H9 (cell line): ENCODE data around the gene TBL1X. TPM values are rescaled to one million over a fixed set of nuclear protein-coding genes. Genes with fewer than 3 reads are reported as not detected.

Source experiments
- DNase-seq: peaks from one replicate; pipeline ENCODE4 v3.0.0-alpha.2; 2017
- H2AFZ ChIP-seq: one replicate; pipeline ENCODE4 v1.6.1; 2013; ENCODE audit warnings: mild to moderate bottlenecking, low read length, control low read depth, moderate library complexity
- H2AK5ac ChIP-seq: 2 replicates; pipeline ENCODE4 v1.6.1; 2013; ENCODE audit warnings: low read length, control low read depth, mixed read lengths; ENCODE audit not compliant: insufficient read length
- H2BK120ac ChIP-seq: one replicate; pipeline ENCODE4 v1.6.1; 2013; ENCODE audit warnings: low read depth, mild to moderate bottlenecking, low read length, control low read depth, inconsistent platforms; ENCODE audit not compliant: poor library complexity, severe bottlenecking
- H2BK12ac ChIP-seq: 2 replicates; pipeline ENCODE4 v1.6.1; 2013; ENCODE audit warnings: low read length, control low read depth, mixed read lengths, low read depth; ENCODE audit not compliant: insufficient read length
- H2BK15ac ChIP-seq: 2 replicates; pipeline ENCODE4 v1.6.1; 2013; ENCODE audit warnings: low read depth, low read length, control low read depth
- H2BK20ac ChIP-seq: one replicate; pipeline ENCODE4 v1.6.1; 2013; ENCODE audit warnings: low read depth, mild to moderate bottlenecking, low read length, control low read depth, inconsistent platforms; ENCODE audit not compliant: poor library complexity, severe bottlenecking
- H2BK5ac ChIP-seq: 2 replicates; pipeline ENCODE4 v1.6.1; 2013; ENCODE audit warnings: low read length, control low read depth, mixed read lengths; ENCODE audit not compliant: insufficient read length
- H3K14ac ChIP-seq: 2 replicates; pipeline ENCODE4 v1.6.1; 2013; ENCODE audit warnings: low read length, control low read depth; ENCODE audit not compliant: insufficient read depth
- H3K18ac ChIP-seq: 2 replicates; pipeline ENCODE4 v1.6.1; 2013; ENCODE audit warnings: low read depth, mild to moderate bottlenecking, mixed read lengths, low read length, control low read depth; ENCODE audit not compliant: insufficient read length
- H3K23ac ChIP-seq: 2 replicates; pipeline ENCODE4 v1.6.1; 2013; ENCODE audit warnings: low read length, control low read depth, mixed read lengths, low read depth; ENCODE audit not compliant: insufficient read length
- H3K23me2 ChIP-seq: 2 replicates; pipeline ENCODE4 v1.6.1; 2013; ENCODE audit warnings: low read depth, mild to moderate bottlenecking, mixed read lengths, low read length, control low read depth; ENCODE audit not compliant: insufficient read length, poor library complexity, severe bottlenecking
- H3K27ac ChIP-seq: 2 replicates; pipeline ENCODE4 v1.5.1; 2013; ENCODE audit warnings: low read length, control low read depth, mixed read lengths, low read depth; ENCODE audit not compliant: insufficient read length
- H3K27me3 ChIP-seq: 2 replicates; pipeline ENCODE4 v1.6.1; 2013; ENCODE audit warnings: low read length, control low read depth, inconsistent platforms; ENCODE audit not compliant: insufficient read depth
- H3K4ac ChIP-seq: 2 replicates; pipeline ENCODE4 v1.6.1; 2013; ENCODE audit warnings: low read depth, mild to moderate bottlenecking, control low read depth, inconsistent platforms, low read length, moderate library complexity
- H3K4me1 ChIP-seq: 2 replicates; pipeline ENCODE4 v1.6.1; 2013; ENCODE audit warnings: low read length, control low read depth, inconsistent platforms; ENCODE audit not compliant: insufficient read depth
- H3K4me2 ChIP-seq: 2 replicates; pipeline ENCODE4 v1.6.1; 2013; ENCODE audit warnings: low read length, control low read depth, mixed read lengths; ENCODE audit not compliant: insufficient read length, insufficient read depth
- H3K56ac ChIP-seq: 2 replicates; pipeline ENCODE4 v1.6.1; 2013; ENCODE audit warnings: low read depth, mild to moderate bottlenecking, mixed read lengths, low read length, control low read depth; ENCODE audit not compliant: insufficient read length
- H3K79me1 ChIP-seq: 2 replicates; pipeline ENCODE4 v1.6.1; 2013; ENCODE audit warnings: low read depth, mild to moderate bottlenecking, moderate library complexity, low read length, control low read depth, inconsistent platforms; ENCODE audit not compliant: insufficient read depth, poor library complexity, severe bottlenecking
- H3K79me2 ChIP-seq: 2 replicates; pipeline ENCODE4 v1.6.1; 2013; ENCODE audit warnings: low read length, control low read depth, inconsistent platforms; ENCODE audit not compliant: insufficient read depth
- H3K9ac ChIP-seq: 2 replicates; pipeline ENCODE4 v1.6.1; 2013; ENCODE audit warnings: low read length, control low read depth, mixed read lengths; ENCODE audit not compliant: insufficient read length; ENCODE audit errors: extremely low read depth
- H3K9me3 ChIP-seq: one replicate; pipeline ENCODE4 v1.6.1; 2013; ENCODE audit warnings: low read depth, low read length, inconsistent platforms; ENCODE audit not compliant: control insufficient read depth
- H3T11ph ChIP-seq: one replicate; pipeline ENCODE4 v1.6.1; 2013; ENCODE audit warnings: mild to moderate bottlenecking, low read length, control low read depth, inconsistent platforms
- H4K20me1 ChIP-seq: one replicate; pipeline ENCODE4 v1.6.1; 2013; ENCODE audit not compliant: control insufficient read depth, insufficient read length, insufficient read depth
- H4K5ac ChIP-seq: 2 replicates; pipeline ENCODE4 v1.6.1; 2013; ENCODE audit warnings: low read depth, mild to moderate bottlenecking, mixed read lengths, low read length, control low read depth; ENCODE audit not compliant: insufficient read length
- H4K8ac ChIP-seq: replicated peaks from 2 replicates; pipeline ENCODE4 v1.6.1; 2013; ENCODE audit warnings: low read length, control low read depth, mixed read lengths, low read depth; ENCODE audit not compliant: insufficient read length
- H4K91ac ChIP-seq: 2 replicates; pipeline ENCODE4 v1.6.1; 2013; ENCODE audit warnings: low read depth, mild to moderate bottlenecking, moderate library complexity, mixed read lengths, low read length, control low read depth; ENCODE audit not compliant: insufficient read length
- H3K27ac Mint-ChIP-seq, 3 experiments: 2 replicates in 2 of 3; 3 replicates in 1 of 3; pipeline ENCODE4 v1.8.0; 2020 to 2021; ENCODE audit warnings: mixed read lengths in 3 of 3, mild to moderate bottlenecking in 1 of 3, moderate library complexity in 1 of 3
- H3K27me3 Mint-ChIP-seq: 2 replicates; pipeline ENCODE4 v1.8.0; 2021; ENCODE audit warnings: low read depth, mild to moderate bottlenecking, moderate library complexity, mixed read lengths
- H3K36me3 Mint-ChIP-seq, 3 experiments: 2 replicates in 2 of 3; 3 replicates in 1 of 3; pipeline ENCODE4 v1.8.0; 2020 to 2021; ENCODE audit warnings: low read depth in 3 of 3, mixed read lengths in 3 of 3; ENCODE audit not compliant: insufficient read depth in 1 of 3
- H3K4me1 Mint-ChIP-seq, 2 experiments: 2 replicates each; pipeline ENCODE4 v1.8.0; 2020; ENCODE audit warnings: mixed read lengths in 2 of 2
- H3K4me3 Mint-ChIP-seq, 2 experiments: 2 replicates in 1 of 2; 3 replicates in 1 of 2; pipeline ENCODE4 v1.8.0; 2020 to 2021; ENCODE audit warnings: mild to moderate bottlenecking in 2 of 2, mixed read lengths in 2 of 2, moderate library complexity in 1 of 2
- H3K9me3 Mint-ChIP-seq, 2 experiments: 2 replicates in 1 of 2; 3 replicates in 1 of 2; pipeline ENCODE4 v1.8.0; 2020; ENCODE audit warnings: mild to moderate bottlenecking in 2 of 2, mixed read lengths in 2 of 2, moderate library complexity in 1 of 2
- WGBS: extraction: QIAGEN DNeasy Blood & Tissue Kit; methylation state at CpG from one replicate; pipeline ENCODE4 v1.1.7; 2013; ENCODE audit warnings: missing lambda C conversion rate, low lambda C conversion rate, mixed read lengths; ENCODE audit not compliant: insufficient read length; ENCODE audit errors: extremely low coverage; 5-methylcytosine and 5-hydroxymethylcytosine counted together
- total RNA-seq: library from RNA; stranded (reverse); gene quantifications from 2 replicates; pipeline ENCODE4 v1.2.1, GENCODE V29; 2021
- TF ChIP-seq, protein P1 (sequence below): fragments of 200-600 bp; sonication (generic); conservative IDR thresholded peaks from 3 replicates; pipeline ENCODE4 v1.8.0; 2021; ENCODE audit warnings: antibody characterized with exemption, mild to moderate bottlenecking

The TBL1X gene
- total RNA-seq, 1 experiment from 2014 or later, result 24.1 TPM

DNA sequence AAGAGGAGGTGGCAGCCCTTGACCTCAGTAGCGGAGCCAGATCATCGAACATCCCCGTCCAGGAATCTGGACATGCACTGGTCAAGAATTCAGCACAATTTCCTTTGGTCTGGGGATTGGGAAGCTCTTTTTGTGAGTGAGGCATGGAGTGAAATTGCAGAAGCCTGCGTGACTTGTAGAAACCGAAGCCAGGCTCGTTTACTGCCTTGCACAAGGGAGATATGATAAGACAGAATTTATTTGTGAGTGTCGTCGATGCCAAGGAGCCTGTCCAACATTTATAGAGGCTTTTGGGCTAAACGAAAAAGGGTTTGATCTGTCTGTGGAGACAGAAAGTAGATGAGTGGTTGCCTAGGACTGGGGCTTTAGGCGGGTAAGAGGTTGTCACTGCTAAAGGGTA, 50.6 kb downstream of the TBL1X start:
- Histone ChIP-seq H3K18ac (no peak overlapping the region), H3K4me2 (no peak overlapping the region), H3K27me3 (no peaks in the 10 kb centered on the region), H2BK120ac (no peak overlapping the region), H3T11ph (no peak overlapping the region), H3K9me3 (no peaks in the 10 kb centered on the region), H2AK5ac (no peak overlapping the region), H3K79me1 (no peaks in the 10 kb centered on the region), H3K27ac (no peak overlapping the region), H2BK5ac (no peak overlapping the region), H2AFZ (no peak overlapping the region), H3K9ac (no peak overlapping the region), H3K23me2 (no peaks in the 10 kb centered on the region), H3K4ac (no peak overlapping the region), H3K23ac (no peak overlapping the region), H3K79me2 (peaks cover 2% of the 10 kb centered on the region; the same call in 1 of the 2 replicates), H3K56ac (no peak overlapping the region), H2BK15ac (no peak overlapping the region), H2BK12ac (no peak overlapping the region), H4K20me1 (no peaks in the 10 kb centered on the region), H4K91ac (no peak overlapping the region), H2BK20ac (no peak overlapping the region), H4K5ac (no peak overlapping the region), H3K4me1 (no peaks in the 10 kb centered on the region; the same call in 1 of the 2 replicates), H3K14ac (no peak overlapping the region), H4K8ac (no peak overlapping the region)
- no peak overlapping the region for H3K4me3 Mint-ChIP-seq
- no peak overlapping the region for H3K27ac Mint-ChIP-seq
- no CpG with 5 or more reads among the region's 10 CpGs for WGBS
- peaks cover 14 to 25% of the 10 kb centered on the region in 2 experiments for H3K4me1 Mint-ChIP-seq
- H3K27me3 Mint-ChIP-seq, result no peaks in the 10 kb centered on the region
- TF ChIP-seq, protein P1, sequence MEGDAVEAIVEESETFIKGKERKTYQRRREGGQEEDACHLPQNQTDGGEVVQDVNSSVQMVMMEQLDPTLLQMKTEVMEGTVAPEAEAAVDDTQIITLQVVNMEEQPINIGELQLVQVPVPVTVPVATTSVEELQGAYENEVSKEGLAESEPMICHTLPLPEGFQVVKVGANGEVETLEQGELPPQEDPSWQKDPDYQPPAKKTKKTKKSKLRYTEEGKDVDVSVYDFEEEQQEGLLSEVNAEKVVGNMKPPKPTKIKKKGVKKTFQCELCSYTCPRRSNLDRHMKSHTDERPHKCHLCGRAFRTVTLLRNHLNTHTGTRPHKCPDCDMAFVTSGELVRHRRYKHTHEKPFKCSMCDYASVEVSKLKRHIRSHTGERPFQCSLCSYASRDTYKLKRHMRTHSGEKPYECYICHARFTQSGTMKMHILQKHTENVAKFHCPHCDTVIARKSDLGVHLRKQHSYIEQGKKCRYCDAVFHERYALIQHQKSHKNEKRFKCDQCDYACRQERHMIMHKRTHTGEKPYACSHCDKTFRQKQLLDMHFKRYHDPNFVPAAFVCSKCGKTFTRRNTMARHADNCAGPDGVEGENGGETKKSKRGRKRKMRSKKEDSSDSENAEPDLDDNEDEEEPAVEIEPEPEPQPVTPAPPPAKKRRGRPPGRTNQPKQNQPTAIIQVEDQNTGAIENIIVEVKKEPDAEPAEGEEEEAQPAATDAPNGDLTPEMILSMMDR, result no peak
- peaks cover 2 to 60% of the 10 kb centered on the region in 2 experiments; a peak in 3 of 5 replicates for H3K9me3 Mint-ChIP-seq
- no peak for DNase-seq
- peaks cover 22 to 36% (median 27%) of the 10 kb centered on the region in 3 experiments for H3K36me3 Mint-ChIP-seq
